H1 (cell line): ENCODE measurements around the gene BGLAP. TPM values are rescaled to one million over a fixed set of nuclear protein-coding genes. Genes with fewer than 3 reads are reported as not detected.

Experiments used
- BRCA1 ChIP-seq: IDR thresholded peaks from 2 replicates; pipeline ENCODE4 v1.6.1; 2012; ENCODE audit warnings: low read depth, low read length, improper control_type of control experiment
- CTCF ChIP-seq, 3 experiments: IDR thresholded peaks; 1 replicate in 2 of 3; 2 replicates in 1 of 3; pipeline versions ENCODE4 v1.5.1 to v1.6.1; 2011; ENCODE audit warnings: low read length in 3 of 3, mild to moderate bottlenecking in 3 of 3, inconsistent platforms in 2 of 3, low read depth in 1 of 3, moderate library complexity in 1 of 3; ENCODE audit not compliant: insufficient read depth in 1 of 3; ENCODE audit errors: control extremely low read depth in 1 of 3
- POLR2AphosphoS5 ChIP-seq: IDR thresholded peaks from 2 replicates; pipeline ENCODE4 v1.6.1; 2011; ENCODE audit warnings: low read depth, low read length
- polyA plus RNA-seq, 7 experiments: library from polyadenylated mRNA; depleted of rRNA in 3 of 7; stranded (reverse) in 5 of 7; unstranded in 2 of 7; fragments of >200 nt in 5 of 7; fragments of 200-250 nt in 2 of 7; gene quantifications; 1 replicate in 5 of 7; 2 replicates in 1 of 7; 4 replicates in 1 of 7; pipeline versions ENCODE4 v1.2.1 to v1.2.3, GENCODE V29; 2011 to 2013; ENCODE audit warnings: missing spikeins in 2 of 7, mixed read lengths in 2 of 7
- total RNA-seq: library from RNA; stranded (reverse); fragmentation: NEBNext Ultra II Directional; extraction: Animal tissue kit (Norgen Biotek cat#: 25700); gene quantifications from 2 replicates; pipeline ENCODE4 v1.2.1, GENCODE V29; 2021

The BGLAP gene
- total and polyA plus RNA-seq, 2 of the 8 experiments (the other 6 are each of a cell fraction or from before 2014, with no cell fraction given) = 1.2 to 1.5 TPM

GRCh38 chr1:156259805-156260204 lies 17.8 kb downstream of the BGLAP start (continued):
- TF ChIP-seq CTCF (IDR thresholded peaks at IDR 0.05; ENCODE audit: control extremely low read depth in 1 of 3, insufficient read depth in 1 of 3, low read depth in 1 of 3, low read length in 3 of 3) (peak; percentile 20 to 42 (median 33); a peak in 2 of 4 replicates), BRCA1 (no peak), POLR2AphosphoS5 (no peak)
- TF ChIP-seq, all 59 proteins: peak for 2
